ENCODE data around the gene THBS2.

The THBS2 gene

GRCh38 chr6:169167581-169168301 lies 85.9 kb downstream of the THBS2 start:
- no peak for TF ChIP-seq CTCF (IDR thresholded peaks at IDR 0.05; ENCODE audit: low read depth, low read length, missing control alignments)
- no peak overlapping the region for H3K4me3 ChIP-seq (replicated peaks; ENCODE audit: low read depth, low read length)
- no peak for DNase-seq (ENCODE audit: extremely low read depth, low read depth)

GRCh38 chr6:169166896-169167580 lies 86.6 kb downstream of the THBS2 start:
- H3K4me3 ChIP-seq (replicated peaks; ENCODE audit: low read depth, low read length) = no peak overlapping the region
- DNase-seq (ENCODE audit: extremely low read depth, low read depth) = no peak
- no peak for TF ChIP-seq CTCF (IDR thresholded peaks at IDR 0.05; ENCODE audit: low read depth, low read length, missing control alignments)
